ENCODE results near the gene KRT79. TPM values are rescaled to one million over a fixed set of nuclear protein-coding genes. Genes with fewer than 3 reads are reported as not detected.
A peak's percentile ranks its signal among the peaks of the same experiment; 100 is the strongest.

The KRT79 gene
- total and polyA plus RNA-seq, 9 of the 15 experiments (the other 6 are each of a cell fraction or from before 2014, with no cell fraction given): 0.03 to 2.3 (median 0.23) TPM; not detected in 2

- 0 out of 2 replicates have a peak, but pooled peaks have one; percentile 28 for TF ChIP-seq THAP12 (CRISPR knock-in tag; IDR thresholded peaks at IDR 0.05)
- no peak for TF ChIP-seq KDM5B (IDR thresholded peaks at IDR 0.05; ENCODE audit: insufficient replicate concordance, low read depth, low read length)
- TF ChIP-seq HDAC8 (tag; IDR thresholded peaks at IDR 0.05): no peak
- TF ChIP-seq ZBED1 (IDR thresholded peaks at IDR 0.05): no peak
Measured at GRCh38 chr12:52878507-52879393, 44.6 kb upstream of the KRT79 start (continued).

- no peak overlapping the region for H3K4me2 ChIP-seq (ENCODE audit: insufficient read depth, low read length)
- in situ Hi-C loops (cut with MboI) (loop anchor here (5.0 kb wide), 1 partner anchor 495 kb away; no protein-coding TSS in a partner anchor), intact Hi-C loops (cut with micrococcal nuclease) (loop anchor here (10.0 kb wide), 1 partner anchor 182 kb away; no protein-coding TSS in a partner anchor)
- no peak for FAIRE-seq
- no peaks in the 10 kb centered on the region for H3K36me3 ChIP-seq (ENCODE audit: control insufficient read depth, insufficient read depth, low read length)
- H3K79me2 ChIP-seq (ENCODE audit: control insufficient read depth, insufficient read depth, low read length): no peaks in the 10 kb centered on the region
- H4K20me1 ChIP-seq (replicated peaks; ENCODE audit: control insufficient read depth, insufficient read depth, low read length): no peaks in the 10 kb centered on the region
- H3K4me1 ChIP-seq (replicated peaks in 1 of 2; ENCODE audit: control insufficient read depth in 2 of 2, insufficient read depth in 2 of 2, low read length in 2 of 2): peaks cover 47 to 56% of the 10 kb centered on the region in 2 experiments
- H3K27me3 ChIP-seq (ENCODE audit: control insufficient read depth in 2 of 2, insufficient read depth in 2 of 2, low read length in 2 of 2): no peaks in the 10 kb centered on the region
- 29% methylated on average over 3 of the region's 3 CpGs for WGBS (ENCODE audit: insufficient coverage, low coverage, missing lambda C conversion rate)
- no peaks in the 10 kb centered on the region for H3K9me3 ChIP-seq (replicated peaks; ENCODE audit: control insufficient read depth, insufficient read depth, low read depth, low read length)
- no TSS peak for BruUV-seq (replicated peaks)
- CTCF ChIA-PET (ENCODE audit: low intra/inter-chr PET ratio): interaction anchor here (0.5 kb wide), 1 partner anchor 9 kb away, joined by 7 read pairs; no protein-coding TSS in a partner anchor
- peak overlapping the region; percentile 94 for H2AFZ ChIP-seq (ENCODE audit: low read depth, low read length)
- H3K27ac ChIP-seq (ENCODE audit: extremely low read depth, low read depth, low read length): no peak overlapping the region; the same call in 2 of the 3 replicates
- no peaks in the 10 kb centered on the region for H3K9me1 ChIP-seq (ENCODE audit: control insufficient read depth, insufficient read depth, low read length)
- peak overlapping the region in 1 of 2 experiments; percentile 79; a peak in 1 of 4 replicates for H3K9ac ChIP-seq (ENCODE audit: insufficient read depth in 1 of 2, low read depth in 2 of 2, low read length in 2 of 2)
- no peak for ATAC-seq
- no peak overlapping the region for H3K4me3 ChIP-seq
- no peak for DNase-seq (ENCODE audit: extremely low read depth in 1 of 4, low spot score in 3 of 4)
- POLR2A ChIA-PET: interaction anchor here (0.6 to 1.4 kb wide), 4 partner anchors 74 to 502 kb away, joined by 3 to 7 read pairs (median 3); no protein-coding TSS in a partner anchor
- TF ChIP-seq ZNF232 (CRISPR knock-in tag; IDR thresholded peaks at IDR 0.05): no peak
- TF ChIP-seq ARHGAP35 (IDR thresholded peaks at IDR 0.05; ENCODE audit: partially characterized antibody): no peak
- no peak for TF ChIP-seq ELK3 (CRISPR knock-in tag; IDR thresholded peaks at IDR 0.05)
- no peak for TF ChIP-seq DMBX1 (CRISPR knock-in tag; IDR thresholded peaks at IDR 0.05; ENCODE audit: borderline replicate concordance)
- no peak for TF ChIP-seq SMAD1 (IDR thresholded peaks at IDR 0.05; ENCODE audit: low read depth, low read length, partially characterized antibody)
- no peak for TF ChIP-seq TAF7 (tag; IDR thresholded peaks at IDR 0.05)
- TF ChIP-seq HOMEZ (CRISPR knock-in tag; IDR thresholded peaks at IDR 0.05): no peak
Measured at GRCh38 chr12:52877242-52877641, 43.1 kb upstream of the KRT79 start.

Data from K562 (cell line).